NCI-H446 (cell line): ENCODE data around the gene CYP24A1.
A peak's percentile ranks its signal among the peaks of the same experiment; 100 is the strongest.

Experiments
- DNase-seq, 2 experiments: peaks; one replicate each; lab custom pipeline; 2025; lab: John Stamatoyannopoulos, UW

Gene CYP24A1

GRCh38 chr20:54173653-54174456 lies at the start of gene CYP24A1:
Gene CYP24A1 (minus strand): TSS chr20:54173986. CDS start chr20:54173579, 407 bp downstream.
- no peak for DNase-seq

GRCh38 chr20:54223285-54223684 lies 49.5 kb upstream of the CYP24A1 start:
- no peak for DNase-seq

- no peak for DNase-seq
Observed at GRCh38 chr20:54221996-54222890, 48.5 kb upstream of the CYP24A1 start.

- DNase-seq: no peak
Observed at GRCh38 chr20:54221353-54221752, 47.6 kb upstream of the CYP24A1 start.

GRCh38 chr20:54220722-54221121 lies 46.9 kb upstream of the CYP24A1 start:
- no peak for DNase-seq

GRCh38 chr20:54219751-54220426 lies 46.1 kb upstream of the CYP24A1 start:
- DNase-seq: peak; percentile 34 to 53

- DNase-seq: no peak
Observed at GRCh38 chr20:54218470-54218869, 44.7 kb upstream of the CYP24A1 start.

- no peak for DNase-seq
Observed at GRCh38 chr20:54217762-54218161, 44.0 kb upstream of the CYP24A1 start.

- no peak for DNase-seq
Observed at GRCh38 chr20:54215157-54215789, 41.5 kb upstream of the CYP24A1 start.

GRCh38 chr20:54214566-54214965 lies 40.8 kb upstream of the CYP24A1 start:
- DNase-seq: no peak

GRCh38 chr20:54212871-54213270 lies 39.1 kb upstream of the CYP24A1 start:
- no peak for DNase-seq

GRCh38 chr20:54212226-54212625 lies 38.4 kb upstream of the CYP24A1 start:
- DNase-seq: no peak

- DNase-seq: no peak
Observed at GRCh38 chr20:54209216-54209813, 35.5 kb upstream of the CYP24A1 start.

- no peak for DNase-seq
Observed at GRCh38 chr20:54208548-54209176, 34.9 kb upstream of the CYP24A1 start.

- peak; percentile 73 to 87 for DNase-seq
Observed at GRCh38 chr20:54207743-54208547, 34.2 kb upstream of the CYP24A1 start, which contains the start of gene PFDN4. Gene PFDN4 (plus strand): TSS chr20:54208087. CDS start chr20:54208101, 14 bp downstream.

- DNase-seq: no peak
Observed at GRCh38 chr20:54207053-54207742, 33.4 kb upstream of the CYP24A1 start.

GRCh38 chr20:54205450-54205849 lies 31.7 kb upstream of the CYP24A1 start:
- DNase-seq: no peak

- no peak for DNase-seq
Observed at GRCh38 chr20:54204481-54204880, 30.7 kb upstream of the CYP24A1 start.

- DNase-seq: no peak
Observed at GRCh38 chr20:54204063-54204462, 30.3 kb upstream of the CYP24A1 start.
